HG02678 (cell line): Measurements from ENCODE around the gene FGF11.
"Not testable (repeated sequence)": the region's sequence is repeated elsewhere in the genome, so short reads cannot be mapped to it uniquely, and the experiment has no call there.

Experiments used
- ATAC-seq: cut with Tn5 transposase; IDR thresholded peaks from one replicate; pipeline ENCODE4 v1.9.1; 2021; ENCODE audit warnings: mild to moderate bottlenecking, moderate library complexity; ENCODE audit not compliant: unreplicated experiment

The FGF11 gene

DNA sequence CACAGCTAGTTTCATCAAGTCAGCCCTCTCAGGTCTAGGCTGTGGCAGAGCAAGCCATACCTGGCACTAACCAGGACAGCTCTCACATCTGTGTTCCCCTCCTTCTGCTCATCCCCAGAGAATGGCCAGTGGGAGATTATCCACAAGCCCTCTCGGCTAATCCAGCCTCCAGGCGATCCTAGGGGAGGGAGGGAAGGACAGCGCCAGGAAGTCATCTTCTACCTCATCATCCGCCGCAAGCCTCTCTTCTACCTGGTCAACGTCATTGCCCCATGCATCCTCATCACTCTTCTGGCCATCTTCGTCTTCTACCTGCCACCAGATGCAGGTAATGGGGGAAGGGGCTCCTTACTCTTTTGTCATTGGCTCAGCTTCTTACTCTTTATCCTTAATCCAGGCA, 9.1 kb downstream of the FGF11 start:
- ATAC-seq = no peak

DNA sequence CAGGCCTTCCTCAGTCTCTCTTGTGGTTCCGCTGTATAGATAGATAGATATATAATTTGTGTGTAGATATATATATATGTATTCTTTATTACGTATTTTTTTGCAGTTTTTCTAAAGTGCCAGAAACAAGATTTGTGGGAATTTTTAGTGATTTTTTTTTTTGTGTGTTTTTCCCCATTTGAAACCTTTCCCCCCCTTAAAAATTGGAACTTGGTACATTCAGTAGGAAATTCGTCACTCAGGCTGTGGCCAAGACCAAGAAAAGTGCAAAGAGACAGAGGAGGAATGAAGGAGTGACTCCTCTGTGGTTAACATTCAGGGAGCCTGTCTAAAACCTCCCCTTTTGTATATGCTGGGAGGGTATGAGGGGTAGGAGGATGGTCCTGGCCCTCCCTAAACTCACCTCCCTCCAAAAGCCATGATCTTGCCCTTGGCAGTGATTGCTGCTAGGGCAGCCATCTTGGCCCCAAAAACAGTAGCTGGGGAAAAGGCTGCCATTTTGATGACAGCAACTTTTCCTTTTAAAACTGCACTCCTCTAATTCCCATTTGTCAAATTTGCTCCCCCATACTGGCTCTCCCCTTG, 20.7 kb downstream of the FGF11 start:
- no peak for ATAC-seq

DNA sequence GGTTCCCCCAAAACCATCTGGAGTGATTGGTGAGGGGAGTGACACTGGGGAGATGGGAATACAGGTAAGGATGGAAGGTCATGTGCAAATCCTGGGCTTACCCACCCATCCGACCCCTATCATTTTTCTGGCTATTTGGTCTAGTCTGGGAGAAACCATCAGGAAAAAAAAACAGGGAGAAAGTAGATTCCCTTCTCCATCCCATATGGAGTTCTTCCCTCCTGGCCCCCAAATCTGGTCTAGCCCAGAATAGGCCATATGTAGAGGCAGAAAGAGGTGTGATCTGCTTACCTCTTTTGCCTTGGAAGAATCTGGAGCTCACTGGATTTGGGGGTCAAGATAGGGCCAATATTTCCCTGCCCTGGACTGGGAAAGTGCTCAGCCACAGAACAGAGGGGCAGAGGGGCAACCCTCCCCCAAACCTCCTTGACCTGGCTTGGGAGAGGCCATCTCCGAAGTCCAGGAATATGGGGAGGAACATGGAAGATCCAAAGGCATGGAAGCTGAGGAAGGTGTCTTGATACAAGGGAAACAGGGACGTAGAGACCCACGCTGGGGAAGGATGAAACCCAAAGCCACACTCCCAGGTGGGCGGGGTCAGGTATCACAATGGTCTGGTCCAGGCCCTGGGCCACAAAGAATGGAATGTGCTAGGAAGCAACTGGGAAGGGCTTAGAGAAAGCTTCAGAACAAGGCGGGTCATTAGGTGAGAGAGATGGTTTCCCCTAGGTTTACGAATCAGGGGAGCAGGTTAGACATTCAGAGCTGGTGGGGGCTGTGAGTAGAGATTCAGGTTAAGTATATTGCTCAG, 21.7 kb downstream of the FGF11 start:
- no peak for ATAC-seq

DNA sequence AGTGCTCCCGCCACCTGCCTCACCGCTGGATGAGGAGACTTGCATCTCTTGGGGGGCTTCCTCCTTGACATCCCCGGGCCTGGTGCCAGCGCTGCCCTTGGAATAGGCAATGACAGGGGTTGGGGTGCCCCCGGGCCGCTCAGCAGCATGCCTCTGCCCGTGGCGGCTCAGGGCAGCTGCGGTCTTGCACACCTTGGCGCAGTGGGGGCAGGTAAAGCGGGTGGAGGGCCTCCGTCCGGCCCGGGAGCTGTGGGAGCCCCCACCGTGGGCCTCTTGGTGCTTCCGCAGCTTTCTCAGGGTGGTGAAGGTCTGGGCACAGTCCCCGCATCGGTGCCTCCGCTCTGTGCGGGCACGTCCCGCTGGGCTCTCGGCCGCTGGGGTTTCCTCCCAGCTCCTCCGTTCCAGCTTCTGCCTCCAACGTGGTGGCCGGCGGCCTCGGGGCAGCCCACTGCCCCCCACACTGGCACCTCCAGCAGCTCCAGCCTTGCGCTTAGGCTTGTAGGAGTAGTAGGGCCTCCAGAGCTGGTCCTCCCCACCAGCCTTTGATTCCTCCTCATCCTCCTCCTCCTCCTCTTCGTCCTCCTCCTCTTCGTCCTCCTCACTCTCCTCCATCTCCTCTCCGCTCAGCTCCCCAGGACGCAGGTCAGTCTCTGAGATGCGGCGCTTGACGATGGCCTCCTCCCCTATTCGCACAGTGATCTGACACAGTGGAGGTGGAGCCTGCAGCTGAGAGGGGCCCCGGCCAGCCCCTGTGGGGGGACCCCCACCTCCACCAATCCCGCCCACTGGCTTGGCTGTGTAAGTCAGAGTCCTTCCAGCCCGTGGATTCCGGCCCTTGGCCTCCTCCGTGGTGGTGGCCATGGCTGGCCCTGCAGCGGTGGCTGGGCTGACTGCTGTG, 23.4 kb downstream of the FGF11 start:
- ATAC-seq = no peak

DNA sequence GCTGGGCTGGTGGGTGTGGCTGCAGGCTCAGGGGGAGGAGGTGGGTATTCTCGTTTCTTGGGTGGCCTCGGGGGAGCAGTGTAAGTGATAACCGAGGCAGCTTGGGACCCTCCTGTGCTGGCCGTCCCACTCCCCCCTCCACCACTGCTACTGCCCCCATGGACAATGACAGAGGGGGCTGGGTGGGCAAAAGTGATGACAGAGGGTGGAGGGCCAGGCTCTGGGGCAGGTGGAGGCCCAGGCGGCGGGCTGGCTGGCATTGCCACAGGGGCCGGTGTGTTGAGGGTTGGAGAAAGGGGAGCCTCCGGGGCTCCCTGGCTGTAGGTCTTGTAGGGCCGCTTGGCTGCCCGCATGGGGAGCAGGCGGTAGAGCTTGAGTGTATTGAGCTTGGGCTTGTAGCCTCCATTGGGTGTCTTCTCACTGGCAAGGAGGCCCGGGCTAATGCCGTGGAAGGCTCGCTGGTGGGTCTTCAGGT, 24.1 kb downstream of the FGF11 start:
- no peak for ATAC-seq

DNA sequence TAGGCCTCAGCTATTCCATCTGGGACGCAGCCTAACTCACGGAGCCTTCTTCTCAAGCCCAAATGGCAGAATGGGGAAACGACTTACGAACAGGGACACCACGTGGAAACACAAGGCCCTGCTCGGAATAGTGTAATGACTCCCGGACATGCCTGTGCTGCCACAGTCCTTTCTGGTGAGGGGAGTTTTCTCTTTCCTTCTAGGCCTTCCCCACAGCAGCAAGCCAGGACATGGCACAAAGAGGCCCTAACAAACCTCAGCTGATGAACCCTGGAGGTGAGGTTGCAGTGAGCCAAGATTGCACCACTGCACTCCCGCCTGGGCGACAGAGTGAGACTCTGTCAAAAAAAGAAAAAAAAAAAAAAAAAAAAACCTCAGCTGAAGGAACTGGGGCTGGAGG, 24.8 kb downstream of the FGF11 start:
- ATAC-seq = no peak

DNA sequence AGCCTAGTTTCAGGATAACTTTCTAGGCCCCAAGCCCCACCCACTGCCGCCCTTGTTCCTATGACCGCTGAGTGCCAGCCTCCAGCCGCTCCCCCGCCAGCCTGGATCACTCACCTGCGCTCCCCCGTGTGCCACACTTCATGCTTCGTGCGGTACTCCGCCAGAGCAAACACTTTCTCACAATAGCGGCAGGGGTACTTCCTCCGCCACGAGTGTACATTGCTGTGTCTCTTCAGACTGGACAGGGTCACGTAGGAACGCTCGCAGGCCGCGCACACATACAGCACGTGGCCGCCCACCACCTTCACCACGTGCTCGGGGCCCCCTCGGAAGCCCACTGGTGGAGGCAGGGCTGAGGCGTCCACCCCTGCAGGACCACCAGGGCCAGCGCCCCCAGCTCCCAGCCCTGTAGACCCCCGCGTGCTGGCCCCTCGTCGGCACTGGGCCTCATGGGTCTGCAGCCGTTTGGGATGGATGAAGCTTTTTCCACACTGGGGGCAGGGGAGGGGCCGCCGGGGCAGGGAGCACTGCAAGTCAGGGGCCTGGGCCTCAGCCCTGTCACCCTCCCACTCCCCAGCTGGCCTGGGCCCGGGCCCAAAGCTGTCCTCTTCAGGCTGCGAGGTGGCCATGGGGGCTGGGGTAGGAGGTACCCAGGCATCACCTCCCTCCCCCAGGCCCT, 26.4 kb downstream of the FGF11 start:
- no peak for ATAC-seq

DNA sequence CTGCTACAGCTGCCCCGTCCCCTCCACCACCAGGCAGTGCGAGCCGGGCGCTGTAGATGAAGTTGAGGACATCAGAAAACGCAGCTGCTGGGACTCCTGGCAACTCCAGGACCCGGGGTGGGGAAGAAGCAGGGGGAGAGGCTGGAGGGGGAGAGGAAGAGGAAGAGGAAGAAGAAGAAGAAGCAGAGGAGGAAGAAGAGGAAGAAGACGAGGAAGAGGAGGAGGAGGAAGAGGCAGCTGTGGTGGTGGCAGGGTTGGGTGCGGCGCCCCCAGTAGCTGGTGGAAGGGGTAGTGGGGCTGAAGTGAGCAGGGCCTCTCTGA, 27.0 kb downstream of the FGF11 start:
- ATAC-seq = no peak

DNA sequence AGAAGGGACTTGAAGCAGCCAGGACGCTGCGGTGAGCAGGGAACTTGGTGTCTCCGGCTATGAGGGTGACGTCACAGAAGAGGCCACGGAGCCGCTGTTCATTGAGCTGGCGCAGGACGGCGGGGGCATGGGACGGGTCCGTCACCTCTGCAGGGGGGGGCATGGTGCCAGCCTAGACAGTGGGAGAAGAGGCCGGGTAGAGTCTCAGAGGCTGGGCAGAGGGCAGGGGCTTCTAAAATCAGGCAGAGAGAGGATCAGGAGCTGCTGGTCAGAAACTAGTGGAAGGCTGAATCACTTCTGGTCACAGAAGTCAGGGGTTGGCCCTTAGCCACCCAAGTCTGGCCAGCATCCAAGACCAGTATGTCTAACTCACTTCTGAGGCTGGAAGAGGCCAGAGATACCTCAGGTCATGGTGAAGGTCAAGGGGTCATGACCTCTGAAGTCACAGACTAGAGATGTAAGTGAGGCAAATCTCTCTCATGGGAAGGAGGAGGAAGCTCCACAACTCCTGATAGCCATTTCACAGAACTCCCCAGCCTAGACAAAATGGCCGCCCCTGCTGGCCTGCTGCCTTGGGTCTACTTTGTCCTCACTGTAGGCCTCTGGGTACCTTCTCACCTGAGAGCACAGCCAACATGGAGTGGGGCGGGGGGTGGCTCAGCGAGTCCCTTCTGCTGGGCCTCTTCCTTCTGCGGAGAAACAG, 27.5 kb downstream of the FGF11 start:
- ATAC-seq = no peak

DNA sequence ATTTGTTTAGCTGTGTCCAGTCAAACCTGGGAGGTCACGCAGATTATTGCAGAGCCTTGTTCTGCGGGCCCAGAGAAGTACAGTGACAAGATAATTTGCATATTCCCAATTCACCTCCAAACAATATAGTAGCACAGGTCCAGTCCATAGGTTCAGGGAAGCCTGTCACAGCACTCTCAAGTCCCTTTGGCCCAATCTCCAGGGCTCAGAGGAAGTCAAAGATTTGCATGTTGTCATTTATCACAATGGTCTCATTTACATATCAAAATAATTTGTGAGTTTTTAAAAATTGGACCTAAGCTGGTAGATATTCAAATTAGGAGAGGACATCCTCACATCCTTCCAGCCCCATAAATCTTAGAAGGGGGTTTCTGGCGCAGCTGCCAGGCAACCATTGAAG, 28.2 kb downstream of the FGF11 start:
- no peak for ATAC-seq

DNA sequence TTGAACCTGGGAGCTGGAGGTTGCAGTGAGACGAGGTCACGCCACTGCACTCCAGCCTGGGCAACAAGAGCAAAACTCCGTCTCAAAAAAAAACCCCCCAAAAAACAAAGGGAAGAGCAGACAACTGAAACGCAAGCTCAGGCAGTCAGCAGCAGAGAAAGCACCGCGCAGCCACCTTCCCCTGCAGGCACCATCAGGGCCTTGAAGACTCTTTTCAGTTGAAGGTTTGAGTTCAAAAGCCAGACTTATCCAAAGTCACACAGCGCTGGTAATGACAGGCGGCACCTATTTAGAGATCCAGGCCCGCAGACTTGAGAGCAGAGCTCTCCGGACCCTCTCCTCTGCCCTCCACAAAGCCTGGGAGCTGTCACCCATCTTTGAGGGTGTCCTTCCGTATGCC, 29.0 kb downstream of the FGF11 start:
- no peak for ATAC-seq

DNA sequence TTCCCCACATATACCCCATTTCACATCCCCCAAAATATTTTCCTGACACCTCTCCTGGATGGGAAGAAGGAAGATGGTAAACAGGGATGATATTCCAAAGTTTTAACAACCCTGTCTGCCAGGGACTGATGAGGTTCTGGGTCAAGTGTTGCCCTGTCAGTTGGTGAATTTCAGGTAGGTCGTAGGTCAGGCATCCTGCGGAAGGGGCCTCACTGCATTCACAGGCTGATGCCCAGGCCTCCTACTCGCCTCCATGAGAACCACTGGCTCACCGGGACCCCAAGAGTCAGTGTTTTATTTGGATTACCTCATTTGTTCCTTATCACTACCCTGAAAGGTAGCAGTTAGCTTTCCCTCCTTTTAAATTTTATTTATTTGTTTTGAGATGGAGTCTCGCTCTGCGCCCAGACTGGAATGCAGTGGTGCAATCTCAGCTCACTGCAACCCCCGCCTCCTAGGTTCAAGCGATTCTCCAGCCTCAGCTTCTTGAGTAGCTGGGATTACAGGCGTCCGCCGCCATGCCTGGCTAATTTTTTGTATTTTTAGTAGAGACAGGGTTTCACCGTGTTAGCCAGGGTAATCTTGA, 29.6 kb downstream of the FGF11 start:
- no peak for ATAC-seq

DNA sequence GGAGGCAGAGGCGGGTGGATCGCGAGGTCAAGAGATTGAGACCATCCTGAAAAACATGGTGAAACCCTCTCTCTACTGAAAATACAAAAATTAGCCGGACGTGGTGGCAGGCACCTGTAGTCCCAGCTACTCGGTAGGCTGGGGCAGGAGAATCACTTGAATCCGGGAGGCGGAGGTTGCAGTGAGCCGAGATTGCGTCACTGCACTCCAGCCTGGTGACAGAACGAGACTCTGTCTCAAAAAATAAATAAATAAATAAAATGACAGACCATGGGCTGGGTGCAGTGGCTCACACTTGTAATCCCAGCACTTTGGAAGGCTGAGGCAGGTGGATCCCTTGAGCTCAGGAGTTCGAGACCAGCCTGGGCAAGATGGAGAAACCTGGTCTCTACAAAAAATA, 30.5 kb downstream of the FGF11 start:
- ATAC-seq = not testable (repeated sequence)

DNA sequence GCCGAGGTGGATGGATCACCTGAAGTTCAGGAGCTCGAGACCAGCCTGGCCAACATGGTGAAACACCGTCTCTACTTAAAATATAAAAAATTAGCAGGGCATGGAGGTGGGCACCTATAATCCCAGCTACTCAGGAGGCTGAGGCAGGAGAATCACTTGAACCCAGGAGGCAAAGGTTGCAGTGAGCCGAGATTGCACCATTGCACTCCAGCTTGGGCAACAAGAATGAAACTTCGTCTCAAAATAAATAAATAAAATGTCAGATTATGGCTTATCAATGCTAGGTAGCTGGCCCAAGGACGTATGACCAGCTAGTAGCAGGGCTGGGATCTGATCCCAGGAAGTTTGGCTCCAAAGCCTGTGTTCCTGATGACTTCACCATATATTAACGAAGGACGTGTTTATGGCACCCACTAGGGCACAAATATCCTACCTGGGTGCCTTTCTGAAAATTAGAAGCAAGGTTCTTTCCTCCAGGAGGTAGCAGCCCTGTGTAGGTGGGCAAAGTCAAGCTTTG, 31.2 kb downstream of the FGF11 start:
- ATAC-seq = not testable (repeated sequence)

DNA sequence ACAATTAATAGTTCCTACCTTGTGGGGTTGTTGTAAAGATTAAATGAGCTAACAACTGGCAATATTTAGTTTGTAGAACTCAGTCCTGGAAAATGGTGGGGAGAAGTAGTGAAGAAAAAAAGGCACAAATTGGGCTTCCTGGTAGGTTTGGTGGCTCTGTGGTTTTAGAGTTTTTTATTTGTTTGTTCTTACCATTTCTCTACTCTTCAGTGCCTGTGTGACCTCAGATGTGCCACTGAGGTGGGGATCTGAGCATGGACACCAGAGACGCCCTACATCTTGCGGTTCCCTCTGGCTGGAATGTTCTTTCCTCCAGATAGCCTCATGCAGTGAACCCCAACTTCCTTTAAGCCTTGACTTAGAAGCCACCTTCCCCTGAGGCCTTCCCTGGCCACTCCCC, 32.4 kb downstream of the FGF11 start:
- no peak for ATAC-seq

DNA sequence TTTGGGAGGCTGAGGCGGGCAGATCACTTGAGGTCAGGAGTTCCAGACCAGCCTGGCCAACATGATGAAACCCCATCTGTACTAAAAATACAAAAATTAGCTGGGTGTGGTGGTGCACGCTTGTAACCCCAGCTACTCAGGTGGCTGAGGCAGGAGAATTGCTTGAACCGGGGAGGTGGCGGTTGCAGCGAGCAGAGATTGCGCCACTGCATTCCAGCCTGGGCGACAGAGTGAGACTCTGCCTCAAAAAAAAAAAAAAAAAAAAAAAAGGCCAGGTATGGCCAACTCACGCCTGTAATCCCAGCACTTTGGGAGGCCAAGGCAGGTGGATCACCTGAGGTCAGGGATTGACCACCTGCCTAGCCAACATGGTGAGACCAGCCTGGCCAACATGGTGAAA, 35.5 kb downstream of the FGF11 start:
- ATAC-seq = not testable (repeated sequence)

DNA sequence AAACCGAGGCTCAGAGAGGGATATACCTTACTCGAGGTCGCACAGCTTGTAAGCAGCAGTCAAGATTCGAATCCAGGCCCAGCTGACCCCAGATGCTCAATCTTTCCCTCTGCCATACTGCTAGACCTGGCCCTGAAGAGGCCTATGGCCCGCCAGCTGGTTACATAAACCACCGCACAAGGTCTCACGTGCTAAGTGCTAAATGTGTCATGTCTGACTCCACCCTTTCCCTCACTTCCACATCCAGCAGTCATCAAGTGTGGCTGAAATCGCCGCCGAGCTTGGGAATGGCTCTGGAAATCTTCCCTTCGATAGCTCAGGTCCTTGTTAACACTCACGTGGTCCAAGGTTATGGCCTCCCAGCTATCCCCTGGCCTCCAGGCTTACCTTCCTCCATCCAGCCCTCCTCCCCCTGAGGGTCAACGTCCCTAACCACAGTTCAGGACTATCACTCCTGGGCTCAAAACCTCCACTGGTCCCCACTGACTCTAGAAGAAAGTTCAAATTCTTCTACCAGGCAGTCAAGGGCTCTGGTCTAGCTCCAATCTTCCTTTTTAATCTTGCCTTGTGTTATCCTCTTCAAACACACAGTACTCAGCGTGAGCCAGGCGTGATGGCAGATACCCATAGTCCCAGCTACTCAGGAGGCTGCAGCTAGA, 36.6 kb downstream of the FGF11 start:
- ATAC-seq = no peak

DNA sequence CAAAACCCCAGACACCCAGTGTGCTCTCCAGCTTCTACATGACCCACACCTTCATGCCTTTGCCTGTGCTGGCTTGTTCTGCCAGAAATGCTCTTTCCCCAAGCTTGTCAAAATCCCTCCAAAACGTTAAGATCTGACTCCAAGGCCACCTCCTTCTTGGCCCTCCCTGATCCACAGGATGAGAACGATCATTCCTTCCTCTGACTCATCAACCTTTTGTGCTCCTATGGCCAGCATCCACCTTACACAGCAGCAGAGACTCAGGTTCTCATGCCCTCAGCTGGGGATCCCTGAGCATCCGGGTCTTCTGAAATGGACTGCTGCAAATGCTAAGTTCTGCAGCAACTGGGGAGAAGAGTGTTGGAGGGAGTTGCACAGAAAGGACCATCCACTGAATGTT, 37.2 kb downstream of the FGF11 start:
- no peak for ATAC-seq

DNA sequence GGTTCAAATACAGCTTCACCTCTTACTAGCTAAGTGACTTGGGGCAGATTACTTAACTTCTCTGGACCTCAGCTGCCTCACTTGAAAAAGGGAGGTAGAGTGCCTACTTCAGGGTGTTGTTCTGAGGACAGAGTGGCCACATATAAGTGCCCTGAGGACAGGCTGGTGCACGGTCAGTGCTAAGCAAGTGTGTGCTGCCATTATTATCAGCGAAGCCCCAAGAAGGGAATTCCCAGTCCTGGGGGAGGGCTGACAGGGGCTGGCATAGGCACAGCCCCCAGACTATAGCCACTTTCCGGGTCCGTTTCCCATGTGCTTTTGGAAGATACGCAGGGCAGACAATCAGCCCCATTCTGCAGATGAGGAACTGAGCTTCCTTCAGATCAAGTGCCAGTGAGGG, 37.6 kb downstream of the FGF11 start:
- ATAC-seq = no peak
